ENCODE measurements around the gene NDOR1.

NDOR1 gene

DNA sequence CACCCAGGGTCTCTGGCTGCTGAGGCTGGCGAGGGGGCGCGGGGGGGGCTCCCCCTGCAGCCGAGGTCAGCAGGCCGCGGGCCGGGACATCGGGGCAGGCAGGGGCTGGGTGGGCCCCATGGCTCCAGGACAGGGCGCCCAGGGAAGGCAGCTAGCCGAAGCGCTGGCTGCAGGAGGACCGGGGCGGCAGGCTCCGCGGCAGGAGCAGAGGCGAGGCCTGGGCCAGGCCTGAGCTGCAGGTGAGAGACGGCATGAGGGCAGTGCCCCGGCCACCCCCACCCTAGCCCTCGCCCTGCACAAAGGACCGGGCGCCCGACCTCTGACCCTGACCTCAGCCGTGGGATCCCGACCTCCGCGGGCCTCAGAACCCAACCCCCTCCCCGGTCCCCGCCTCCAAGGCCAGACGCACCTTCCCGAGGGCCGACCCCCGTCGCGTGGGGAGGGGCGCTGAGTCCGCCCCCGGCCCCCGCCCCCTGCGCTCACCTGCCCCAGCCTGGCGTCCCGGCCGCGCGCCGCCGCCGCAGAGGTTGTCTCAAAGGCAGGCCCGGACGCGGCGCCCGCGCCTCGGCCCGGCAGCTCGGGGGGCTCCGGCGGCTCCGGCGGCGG, 16.1 kb downstream of the NDOR1 start:
- no peak for DNase-seq

DNA sequence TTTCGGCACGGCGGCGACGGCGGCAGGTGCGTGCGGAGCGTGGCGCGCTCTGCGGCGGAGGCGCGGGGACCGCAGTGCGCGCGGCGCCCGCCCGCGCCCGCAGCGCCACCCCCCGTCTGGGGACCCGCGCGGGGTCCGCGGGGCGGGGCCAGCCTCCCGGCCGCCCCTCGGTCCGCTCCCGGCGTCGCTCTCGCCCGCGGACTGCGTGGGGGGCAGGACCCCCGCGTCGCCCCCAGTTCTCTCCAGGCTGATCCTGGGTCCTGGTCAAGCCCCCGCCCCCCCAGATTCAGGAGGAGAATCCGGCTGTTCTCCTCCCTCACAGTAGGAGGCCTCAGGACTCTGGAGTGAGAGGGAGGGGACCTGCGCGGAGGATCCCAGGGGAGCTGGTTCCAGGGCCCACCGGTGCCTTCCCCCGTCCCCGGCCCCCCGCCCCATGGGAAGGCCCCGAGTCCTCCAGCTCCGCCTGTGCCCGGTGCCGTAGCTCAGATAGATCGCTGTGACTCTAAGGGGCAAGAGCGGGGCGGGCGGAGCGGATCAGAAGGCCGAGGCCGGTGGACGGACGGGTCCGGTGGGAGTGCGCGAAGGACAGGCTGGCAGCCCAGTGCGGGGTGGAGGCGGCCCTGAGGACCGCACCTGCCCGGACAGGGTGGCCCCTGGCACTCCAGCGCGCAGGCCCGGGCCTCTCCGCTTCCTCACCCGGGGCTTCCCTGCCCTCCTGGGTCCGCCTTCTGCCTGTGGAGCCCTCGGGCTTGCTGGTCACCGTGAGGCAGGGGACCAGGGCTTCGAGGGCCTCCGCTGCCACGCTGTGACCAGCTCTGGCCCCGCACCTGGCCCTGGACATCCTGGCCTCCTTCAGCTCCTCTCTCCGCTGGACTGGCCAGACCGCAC, 16.9 kb downstream of the NDOR1 start, which contains the start of gene RNF208:
Gene RNF208 (minus strand): TSS at position 51 of the 888 bp plus-strand sequence. CDS start 1,028 bp downstream, outside the sequence.
- no peak for DNase-seq

DNA sequence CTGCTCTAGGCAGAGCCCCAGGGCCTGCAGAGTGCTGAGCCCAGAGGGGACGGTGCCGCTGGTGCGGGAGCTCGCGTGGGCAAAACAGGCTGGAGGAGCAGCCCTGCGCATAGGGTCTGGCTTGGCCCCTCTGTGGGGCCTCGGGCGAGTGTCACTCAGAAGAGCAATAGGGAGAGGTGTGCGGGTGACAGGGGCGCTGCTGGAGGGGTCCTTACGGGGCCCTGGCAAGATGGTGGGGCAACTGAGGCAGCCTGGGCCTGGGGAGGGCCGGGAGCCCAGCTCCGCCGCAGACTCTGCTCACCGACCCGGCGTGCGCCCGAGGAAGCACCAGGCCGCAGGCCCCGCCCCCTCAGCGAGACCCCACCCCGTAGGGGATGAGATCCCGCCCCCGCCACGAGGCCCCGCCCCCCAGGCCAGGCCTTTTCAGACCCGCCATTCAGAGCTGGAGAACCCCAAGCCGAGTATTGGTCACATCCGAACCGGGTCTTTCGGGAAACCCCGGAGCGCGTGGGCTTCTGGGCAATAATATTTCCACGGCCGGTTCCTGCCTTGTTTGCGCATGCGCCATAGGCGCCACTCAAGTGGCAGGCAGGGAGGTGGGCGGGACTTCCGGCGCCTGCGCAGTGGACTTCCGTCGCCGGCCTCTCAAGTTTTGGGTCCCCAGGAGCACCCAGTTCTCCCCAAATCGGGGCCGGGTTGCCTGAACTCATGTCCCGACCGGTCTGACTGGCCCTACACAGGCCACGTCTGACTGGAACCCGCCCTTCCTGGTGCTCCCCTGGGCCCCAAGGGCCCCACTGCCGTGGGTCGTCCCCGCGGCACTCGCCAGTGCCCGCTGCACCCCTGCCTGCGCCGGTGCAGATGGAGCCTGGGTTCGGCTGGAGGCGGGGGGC, 17.8 kb downstream of the NDOR1 start:
- DNase-seq: no peak

DNA sequence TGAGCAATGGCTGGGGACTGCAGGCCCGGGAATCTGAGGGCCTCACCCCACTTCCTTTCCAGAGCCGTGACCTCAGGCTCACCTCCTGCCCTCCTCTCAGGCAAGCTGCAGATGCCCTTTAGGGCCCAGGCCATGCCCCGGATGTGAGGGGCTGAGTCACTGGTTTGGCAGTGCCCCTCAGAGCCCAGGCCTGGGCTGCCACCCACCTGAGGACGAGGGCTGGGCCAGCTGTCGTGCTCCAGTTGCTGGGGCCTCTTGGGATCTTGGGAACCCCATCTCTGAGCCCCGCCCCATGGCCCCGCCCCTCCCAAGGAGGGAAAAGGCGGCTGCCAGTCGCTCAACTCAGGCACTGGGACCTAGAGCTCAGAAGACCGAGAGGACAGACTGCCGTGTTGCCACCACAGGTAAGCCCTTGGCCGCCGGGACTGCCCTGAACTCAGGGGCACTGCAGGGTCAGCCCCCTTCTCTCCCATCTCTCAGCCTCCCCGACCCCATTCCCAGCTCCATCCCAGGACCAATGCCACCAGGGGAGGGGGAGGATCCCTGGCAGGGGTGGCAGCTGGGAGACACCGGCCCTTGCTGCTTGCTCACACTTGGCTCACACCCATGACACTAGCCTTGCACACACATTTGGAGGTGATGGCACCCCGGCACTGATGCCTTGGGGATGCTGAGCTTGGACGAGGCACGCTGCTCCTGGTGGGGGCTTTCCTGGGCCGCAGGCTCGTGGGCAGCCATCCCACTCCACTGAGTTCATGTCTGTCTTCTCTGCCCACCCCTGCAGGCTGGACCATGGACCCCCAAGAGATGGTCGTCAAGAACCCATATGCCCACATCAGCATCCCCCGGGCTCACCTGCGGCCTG, 19.6 kb downstream of the NDOR1 start, which contains the start of gene CYSRT1:
Gene CYSRT1 (plus strand): TSS at position 345 of the 865 bp plus-strand sequence. CDS start 448 bp downstream, at position 793.
- no peak for DNase-seq

DNA sequence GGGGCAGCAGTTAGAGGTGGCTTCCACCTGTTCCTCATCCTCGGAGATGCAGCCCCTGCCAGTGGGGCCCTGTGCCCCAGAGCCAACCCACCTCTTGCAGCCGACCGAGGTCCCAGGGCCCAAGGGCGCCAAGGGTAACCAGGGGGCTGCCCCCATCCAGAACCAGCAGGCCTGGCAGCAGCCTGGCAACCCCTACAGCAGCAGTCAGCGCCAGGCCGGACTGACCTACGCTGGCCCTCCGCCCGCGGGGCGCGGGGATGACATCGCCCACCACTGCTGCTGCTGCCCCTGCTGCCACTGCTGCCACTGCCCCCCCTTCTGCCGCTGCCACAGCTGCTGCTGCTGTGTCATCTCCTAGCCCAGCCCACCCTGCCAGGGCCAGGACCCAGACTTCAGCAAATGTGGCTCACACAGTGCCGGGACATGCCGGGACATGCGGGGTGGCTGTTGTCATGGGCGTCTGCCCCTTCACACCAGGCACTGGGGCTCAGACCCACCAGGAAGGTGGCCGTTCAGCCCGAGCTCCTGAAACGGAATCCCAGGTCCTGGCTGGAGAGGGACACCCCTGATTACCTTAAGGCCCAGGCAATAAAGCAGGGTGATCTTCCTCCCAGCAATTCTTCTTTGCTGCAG, 20.3 kb downstream of the NDOR1 start:
- no peak for DNase-seq

DNA sequence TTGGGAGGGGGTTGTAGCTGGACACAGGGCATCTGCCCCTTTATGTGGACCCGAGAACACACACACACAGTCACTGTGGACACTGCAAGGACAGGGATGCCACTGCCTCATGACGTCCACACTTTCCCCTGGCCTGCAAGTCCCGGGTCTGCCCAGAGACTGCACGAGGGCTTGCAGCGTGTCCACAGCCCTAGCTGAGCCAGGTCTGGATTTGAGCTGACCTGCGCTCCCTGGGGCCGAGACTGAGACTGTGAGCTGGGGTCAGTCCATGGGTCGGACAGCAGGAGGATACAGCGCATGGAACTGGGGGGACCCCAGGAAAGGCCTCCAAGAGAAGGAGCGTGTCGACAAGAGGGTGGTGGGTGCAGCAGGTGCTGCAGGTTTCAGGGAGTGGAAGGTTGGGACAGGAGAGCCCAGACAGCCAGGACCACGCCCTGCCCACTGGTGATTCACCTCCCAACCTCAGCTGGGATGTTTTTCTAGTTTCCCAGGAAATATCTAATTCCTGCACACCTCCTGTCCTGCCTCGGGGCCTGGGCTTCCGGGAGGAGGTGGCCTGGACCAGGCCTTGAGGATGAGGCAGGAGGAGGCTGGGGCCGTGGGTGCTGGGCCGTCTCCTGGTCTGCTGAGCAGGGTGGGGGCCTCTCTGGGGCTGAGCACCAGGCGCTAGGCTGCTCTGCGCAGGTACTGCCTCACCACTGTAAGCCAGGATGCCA, 21.0 kb downstream of the NDOR1 start:
- no peak for DNase-seq

DNA sequence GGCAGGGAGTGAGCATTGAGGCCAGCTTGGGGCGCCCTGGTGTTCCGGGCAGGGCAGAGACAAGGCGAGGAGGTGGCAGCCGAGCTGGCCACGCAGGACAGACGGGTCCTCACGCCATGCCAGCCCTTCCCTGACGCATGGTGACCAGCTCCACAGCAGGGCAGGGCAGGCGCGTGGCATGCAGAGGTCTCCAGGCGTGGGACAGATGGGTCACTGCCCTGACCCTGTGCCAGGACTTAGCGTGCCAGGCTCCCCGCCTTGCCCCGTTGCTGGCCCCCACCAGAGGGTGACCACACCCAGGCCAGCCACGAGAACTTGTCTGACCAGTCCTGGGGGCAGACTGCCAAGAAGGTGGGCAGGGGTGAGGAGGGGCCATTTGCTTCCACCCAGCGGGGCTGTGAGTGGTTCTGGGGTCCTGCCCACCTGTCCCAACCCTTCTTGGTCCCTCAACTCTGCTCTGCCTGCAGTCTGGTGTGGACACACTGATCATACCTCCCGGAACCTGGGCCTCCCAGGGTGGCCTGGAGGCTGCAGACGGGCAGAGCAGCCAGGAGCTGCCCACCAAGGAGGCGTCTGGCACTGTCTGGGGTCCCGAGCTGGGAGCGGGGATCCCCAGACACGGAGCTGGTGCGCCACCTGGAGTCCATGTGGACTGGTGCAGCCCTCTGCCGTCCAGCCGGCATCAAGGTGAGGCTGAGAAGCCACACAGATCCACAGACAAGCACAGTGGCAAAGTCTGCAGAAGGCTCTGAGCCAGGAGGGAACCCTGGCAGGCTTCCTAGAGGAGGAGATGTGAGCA, 21.8 kb downstream of the NDOR1 start, which contains the start of gene RNF224:
Gene RNF224 (plus strand): TSS at position 449 of the 799 bp plus-strand sequence. CDS start 834 bp downstream, outside the sequence.
- DNase-seq: no peak

DNA sequence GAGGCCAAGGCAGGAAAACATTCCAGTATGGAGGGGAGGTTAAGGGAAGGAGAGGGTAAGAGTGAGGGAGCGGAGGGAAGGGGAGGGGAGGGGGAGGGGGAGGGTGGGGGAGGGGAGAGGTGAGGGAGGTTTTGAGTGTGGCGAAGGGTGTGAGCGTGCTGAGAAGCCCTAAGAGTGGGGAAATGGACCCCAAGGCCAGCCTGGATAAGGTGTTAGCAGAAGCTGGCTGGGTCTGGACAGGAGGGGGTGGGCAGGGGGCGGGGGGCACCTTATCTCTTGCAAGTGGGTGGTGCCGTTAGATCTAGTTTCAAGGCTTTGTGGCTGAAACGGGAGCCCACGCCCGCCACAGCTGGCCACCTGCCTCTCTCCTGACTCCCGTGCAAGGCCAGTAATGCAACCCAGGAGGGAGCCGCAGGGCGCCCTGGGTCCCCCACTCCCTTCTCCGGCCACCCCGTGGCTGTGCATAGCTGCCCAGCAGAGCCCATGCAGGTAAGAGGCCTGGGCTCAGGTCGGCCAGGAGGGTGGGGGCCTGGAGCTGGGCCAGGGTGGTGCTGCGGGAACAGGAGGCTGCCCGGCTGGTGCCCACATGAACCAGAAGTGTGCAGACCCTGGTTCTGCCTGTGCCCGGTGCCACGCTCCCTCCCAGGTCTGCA, 22.5 kb downstream of the NDOR1 start:
- DNase-seq: no peak

DNA sequence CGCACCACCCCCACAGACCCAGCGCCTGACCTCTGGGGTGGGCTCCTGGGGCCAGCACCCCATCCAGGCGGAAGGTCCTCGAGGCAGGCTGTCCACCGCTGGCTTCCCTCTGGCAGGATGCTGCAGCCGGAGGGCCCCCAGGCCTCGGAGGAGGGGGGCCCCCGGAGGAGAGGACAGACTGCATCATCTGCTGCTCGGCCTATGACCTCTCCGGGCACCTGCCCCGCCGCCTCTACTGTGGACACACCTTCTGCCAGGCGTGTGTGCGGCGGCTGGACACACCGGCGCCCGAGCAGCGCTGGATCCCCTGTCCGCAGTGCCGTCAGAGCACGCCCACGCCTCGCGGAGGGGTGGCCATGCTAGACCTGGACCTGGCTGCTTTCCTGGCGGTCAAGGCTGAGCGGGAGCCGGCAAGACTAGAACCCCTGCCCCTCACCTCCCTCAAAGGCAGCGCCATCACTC, 23.0 kb downstream of the NDOR1 start:
- DNase-seq: no peak

DNA sequence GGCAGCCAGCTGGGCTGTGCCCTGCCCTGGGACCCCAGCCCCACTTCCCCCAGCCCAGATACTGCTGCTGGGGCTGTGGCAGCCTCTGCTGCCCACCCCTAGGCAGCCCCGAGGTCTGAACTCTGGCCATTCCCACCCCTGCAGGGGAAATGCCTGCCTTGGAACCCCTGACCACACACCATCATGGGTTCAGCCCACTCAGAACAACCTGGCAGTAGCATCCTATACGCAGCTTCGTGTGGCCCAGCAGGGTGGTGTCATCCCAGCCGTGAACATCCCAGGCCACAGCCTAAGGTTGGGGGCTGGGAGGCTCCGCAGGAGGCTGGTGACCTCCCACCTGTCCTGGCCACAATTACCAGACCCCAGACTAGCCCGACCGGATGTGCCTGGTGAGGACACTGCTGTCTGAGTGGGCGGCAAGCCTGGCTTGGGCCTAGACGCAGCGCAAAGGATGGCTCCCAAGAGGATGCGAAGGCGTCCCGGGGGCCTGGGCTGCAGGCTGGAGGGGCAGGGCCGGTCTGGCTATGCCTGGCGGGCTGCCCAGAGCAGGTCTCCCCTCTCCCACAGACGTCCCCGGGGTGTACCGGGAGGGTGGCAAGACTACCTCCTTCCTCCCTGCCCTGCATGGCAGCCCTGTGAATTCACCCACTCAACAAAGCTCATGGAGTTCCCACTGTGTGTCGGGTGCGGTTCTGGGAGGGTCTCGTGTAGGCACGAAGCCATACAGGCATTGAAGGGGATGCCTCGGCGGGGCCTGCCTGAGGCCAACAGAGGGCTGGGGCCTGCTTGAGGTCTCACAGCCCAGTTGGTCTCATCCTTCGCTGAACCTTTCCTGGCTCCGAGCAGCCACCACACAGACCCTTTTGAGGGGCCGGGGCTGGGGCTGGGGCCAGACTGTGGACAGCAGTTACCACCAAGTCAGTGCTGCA, 23.7 kb downstream of the NDOR1 start:
- no peak for DNase-seq

DNA sequence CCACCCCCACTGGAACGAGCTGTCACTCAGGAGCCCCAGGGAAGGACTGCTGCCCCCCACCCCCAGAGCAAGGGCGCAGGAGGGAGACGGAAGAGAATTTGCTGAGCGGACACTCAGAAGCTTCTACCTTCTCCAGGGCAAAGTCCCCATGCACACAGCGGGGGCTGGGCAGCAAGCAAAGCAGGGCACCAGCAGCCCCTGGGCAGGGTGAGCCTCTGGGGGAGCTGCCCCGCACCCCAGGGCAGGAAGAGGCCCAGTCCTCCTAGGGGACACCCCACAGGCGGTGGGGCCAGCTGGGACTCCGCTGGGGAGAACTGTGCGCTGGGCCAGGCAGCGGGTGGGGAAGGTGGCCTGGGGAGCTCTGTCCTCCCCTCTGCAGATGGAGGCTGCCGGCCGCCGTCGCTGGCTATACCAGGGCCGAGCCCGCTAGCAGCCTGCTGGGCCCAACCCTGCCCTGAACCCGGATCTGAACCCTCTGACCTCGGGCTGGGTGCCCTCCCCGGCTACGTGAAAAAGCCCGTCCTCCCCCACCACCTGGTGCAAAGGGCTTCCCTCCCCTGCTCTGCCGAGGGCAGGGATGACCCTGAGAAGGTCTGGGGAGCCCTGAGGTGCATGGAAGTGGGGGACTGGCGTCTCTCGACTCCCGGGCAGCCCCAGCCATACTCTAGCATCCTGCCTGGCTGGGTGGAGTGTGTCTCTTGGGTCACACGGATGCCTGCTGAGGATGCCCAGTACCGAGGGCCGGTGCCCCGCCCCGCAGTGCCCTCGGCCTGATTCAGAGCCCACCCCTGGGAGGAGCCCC, 24.6 kb downstream of the NDOR1 start:
- DNase-seq: no peak

DNA sequence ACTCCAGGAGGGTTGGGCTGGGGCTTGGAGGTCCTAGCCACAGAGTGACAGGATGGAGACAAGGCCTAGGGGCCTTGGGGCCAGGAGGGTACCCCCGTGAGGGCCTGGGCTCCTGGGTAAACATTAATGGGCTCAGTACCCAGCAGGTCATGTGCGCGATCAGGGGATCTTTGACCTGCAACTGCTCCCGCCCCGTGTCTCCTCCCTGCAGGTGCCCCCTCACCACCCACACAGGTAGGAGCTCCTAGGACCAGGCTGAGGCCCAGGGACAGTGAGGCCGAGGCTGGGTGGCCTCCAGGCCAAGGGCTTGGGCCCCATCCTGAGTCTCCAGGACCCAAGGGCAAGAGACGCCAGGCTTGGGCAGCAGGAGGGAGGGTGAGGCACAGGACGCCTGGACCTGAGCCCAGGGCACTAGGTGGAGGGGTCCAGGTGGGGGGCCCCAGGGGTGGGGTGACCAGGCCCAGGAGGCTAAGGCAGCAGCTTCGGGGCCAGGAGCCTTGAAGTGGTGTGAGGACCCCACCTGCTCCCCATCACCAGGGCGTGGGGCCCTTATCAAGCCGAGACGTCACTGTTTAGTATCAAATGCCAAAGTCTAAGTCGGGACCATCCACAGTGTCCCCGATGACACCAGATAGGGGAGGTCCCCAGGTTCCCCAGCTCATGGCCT, 25.3 kb downstream of the NDOR1 start, which contains the start of gene SLC34A3:
Gene SLC34A3 (plus strand): TSS at position 197 of the 667 bp plus-strand sequence. CDS start 802 bp downstream, outside the sequence.
- no peak for DNase-seq

DNA sequence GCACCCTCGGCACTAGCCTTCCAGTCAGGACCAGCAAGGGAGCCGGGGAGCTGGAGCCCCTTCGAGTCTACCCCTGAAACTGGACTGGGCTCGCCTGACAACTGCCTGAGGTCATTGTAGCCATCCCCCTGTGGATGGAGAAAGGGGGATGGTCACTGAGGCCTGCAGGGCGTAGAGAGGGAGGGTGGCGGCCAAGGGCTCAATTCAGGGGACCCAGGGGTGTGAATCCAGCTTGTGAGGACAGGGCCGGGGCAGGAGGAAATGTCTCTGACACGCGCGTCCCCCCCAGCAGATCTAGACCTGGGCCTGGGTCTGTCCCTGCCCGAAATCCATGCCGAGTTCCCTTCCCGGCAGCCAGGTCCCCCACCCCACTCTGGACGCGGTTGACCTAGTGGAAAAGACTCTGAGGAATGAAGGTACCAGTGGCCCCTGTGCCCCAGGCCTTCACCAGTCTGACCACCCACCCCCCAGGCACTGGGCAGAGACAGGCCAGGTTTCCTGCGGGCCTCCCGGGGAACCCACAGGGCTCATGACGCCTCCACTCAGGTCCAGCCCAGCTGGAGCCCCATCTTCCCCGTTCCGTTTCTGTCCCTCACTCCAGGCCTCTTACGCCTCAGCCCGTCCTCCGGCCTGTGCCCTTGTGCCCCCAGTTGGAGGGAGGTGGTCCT, 26.0 kb downstream of the NDOR1 start:
- no peak for DNase-seq

DNA sequence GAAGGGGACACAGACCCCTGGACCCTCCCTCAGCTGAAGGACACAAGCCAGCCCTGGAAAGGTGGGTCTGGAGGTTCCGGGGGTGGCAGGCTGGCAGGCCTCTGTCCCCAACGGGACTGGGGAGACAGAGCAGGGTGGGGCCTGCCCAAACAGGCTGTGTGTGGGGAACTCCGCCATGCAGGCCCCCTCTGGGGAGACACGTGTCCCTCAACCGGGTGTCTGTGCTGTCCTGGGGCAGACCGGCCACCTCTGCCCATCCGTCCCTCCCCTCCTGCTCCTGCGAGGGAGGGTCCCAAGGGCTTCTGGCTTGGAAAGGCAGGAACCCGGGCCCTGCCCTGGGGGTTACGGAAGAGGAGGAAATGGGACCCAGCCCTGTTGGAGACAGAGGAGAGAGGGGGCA, 26.6 kb downstream of the NDOR1 start:
- no peak for DNase-seq

DNA sequence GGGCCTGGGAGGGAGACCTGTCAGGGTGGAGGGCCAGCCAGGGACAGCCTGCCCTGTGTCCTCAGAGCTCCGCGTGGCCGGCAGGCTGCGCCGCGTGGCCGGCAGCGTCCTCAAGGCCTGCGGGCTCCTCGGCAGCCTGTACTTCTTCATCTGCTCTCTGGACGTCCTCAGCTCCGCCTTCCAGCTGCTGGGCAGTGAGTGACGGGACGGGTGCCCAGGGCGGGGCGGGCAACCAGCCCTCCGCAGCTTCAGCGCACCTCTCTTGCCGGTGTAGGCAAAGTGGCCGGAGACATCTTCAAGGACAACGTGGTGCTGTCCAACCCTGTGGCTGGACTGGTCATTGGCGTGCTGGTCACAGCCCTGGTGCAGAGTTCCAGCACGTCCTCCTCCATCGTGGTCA, 27.0 kb downstream of the NDOR1 start:
- no peak for DNase-seq
